Tibial nerve (tissue), 3 donors: ENCODE data around the gene TRIM75.

Experiments used
- CTCF ChIP-seq, 5 experiments: fragments of 200-600 bp in 3 of 5; fragments of 450-650 bp in 2 of 5; sonication (generic) in 3 of 5; IDR thresholded peaks; one replicate each; pipeline ENCODE4 v1.5.1; 2016 to 2019; ENCODE audit warnings: antibody characterized with exemption in 5 of 5, mild to moderate bottlenecking in 3 of 5, moderate library complexity in 2 of 5
- POLR2A ChIP-seq, 2 donors: fragments of 450-650 bp; IDR thresholded peaks; one replicate each; pipeline ENCODE4 v1.6.1; 2017; ENCODE audit warnings: antibody characterized with exemption in 2 of 2, mild to moderate bottlenecking in 2 of 2, moderate library complexity in 2 of 2

- TF ChIP-seq CTCF (IDR thresholded peaks at IDR 0.05) (no peak), POLR2A (IDR thresholded peaks at IDR 0.05) (no peak)
Observed at GRCh38 chr4:165048170-165048569, 5.5 kb upstream of the TRIM75 start.
